COLO668 (cell line): ENCODE measurements around the gene TMEM143.
"Not testable (repeated sequence)": the region's sequence is repeated elsewhere in the genome, so short reads cannot be mapped to it uniquely, and the experiment has no call there.

Source experiments
- DNase-seq: peaks from one replicate; lab custom pipeline; 2025; ENCODE audit not compliant: unreplicated experiment; lab: John Stamatoyannopoulos, UW

The TMEM143 gene

GRCh38 chr19:48297975-48298374 lies 65.8 kb downstream of the TMEM143 start:
- no peak for DNase-seq

- no peak for DNase-seq
These were observed 66.6 kb downstream of the TMEM143 start for GRCh38 chr19:48296963-48297734.

- no peak for DNase-seq
These were observed 68.3 kb downstream of the TMEM143 start for GRCh38 chr19:48295458-48295857.

GRCh38 chr19:48292798-48293197 lies 70.9 kb downstream of the TMEM143 start:
- DNase-seq = no peak

- DNase-seq = not testable (repeated sequence)
These were observed 72.3 kb downstream of the TMEM143 start for GRCh38 chr19:48291489-48291815.

- peak; percentile 34 for DNase-seq
These were observed 72.8 kb downstream of the TMEM143 start for GRCh38 chr19:48290771-48291488.

GRCh38 chr19:48290401-48290770 lies 73.4 kb downstream of the TMEM143 start:
- DNase-seq = no peak

- DNase-seq = no peak
These were observed 76.0 kb downstream of the TMEM143 start for GRCh38 chr19:48287748-48288147.

- no peak for DNase-seq
These were observed 78.8 kb downstream of the TMEM143 start for GRCh38 chr19:48284896-48285295.

- DNase-seq = no peak
These were observed 79.8 kb downstream of the TMEM143 start for GRCh38 chr19:48283908-48284307.
